ENCODE measurements around the gene CHTF18.
"Not testable (repeated sequence)": the region's sequence is repeated elsewhere in the genome, so short reads cannot be mapped to it uniquely, and the experiment has no call there.

CHTF18 gene

GRCh38 chr16:788399-789126, at the start of gene CHTF18:
TSS of gene CHTF18 (plus strand) at chr16:788620. CDS start at chr16:788685, 65 bp downstream.
- DNase-seq, result peak; percentile 96

DNA sequence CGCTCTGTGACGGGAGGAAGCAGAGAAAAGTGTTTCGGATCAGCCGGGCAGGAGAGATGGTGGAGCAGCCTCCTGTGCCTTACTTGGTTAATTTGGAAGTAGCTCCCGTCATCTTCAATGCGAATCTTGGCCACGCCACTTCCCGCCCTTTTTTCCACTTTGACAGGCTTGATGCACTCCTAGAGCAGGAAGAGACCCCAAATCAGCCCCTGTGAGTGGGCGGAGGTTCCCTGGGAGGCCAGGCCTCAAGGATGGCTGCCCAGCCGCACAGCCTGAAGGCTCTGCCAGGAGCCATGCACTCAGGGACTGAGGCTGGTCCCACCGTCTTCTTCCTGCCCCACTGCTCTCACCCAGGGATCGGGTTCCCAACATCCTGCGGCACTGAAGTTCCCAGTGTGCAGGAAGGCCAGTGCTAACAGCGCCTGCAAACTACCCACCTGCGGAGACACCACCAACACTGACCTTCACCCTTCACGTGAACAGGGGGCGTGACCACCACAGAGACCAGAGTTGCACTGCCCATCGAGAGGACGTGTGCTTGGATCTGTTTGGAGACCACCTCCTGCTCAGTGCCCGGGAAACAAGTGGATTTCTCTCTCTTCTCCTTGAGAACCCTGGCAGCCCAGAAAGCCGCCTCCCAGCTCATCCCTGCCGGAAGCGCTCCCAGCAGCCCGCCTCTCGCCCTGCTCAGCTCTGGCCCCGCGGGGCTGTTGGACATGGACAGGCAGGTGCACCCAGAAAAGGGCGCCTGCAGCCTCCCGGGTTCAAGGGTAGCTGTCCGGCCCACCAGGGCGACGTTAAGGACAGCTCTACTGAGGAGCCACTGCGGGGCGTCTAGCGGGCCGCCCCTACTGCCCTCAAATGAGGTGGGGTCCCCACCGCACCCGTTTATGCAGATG, 48.6 kb upstream of the CHTF18 start:
- DNase-seq, result no peak

GRCh38 chr16:740459-740763, 48.0 kb upstream of the CHTF18 start:
- DNase-seq, result no peak

DNA sequence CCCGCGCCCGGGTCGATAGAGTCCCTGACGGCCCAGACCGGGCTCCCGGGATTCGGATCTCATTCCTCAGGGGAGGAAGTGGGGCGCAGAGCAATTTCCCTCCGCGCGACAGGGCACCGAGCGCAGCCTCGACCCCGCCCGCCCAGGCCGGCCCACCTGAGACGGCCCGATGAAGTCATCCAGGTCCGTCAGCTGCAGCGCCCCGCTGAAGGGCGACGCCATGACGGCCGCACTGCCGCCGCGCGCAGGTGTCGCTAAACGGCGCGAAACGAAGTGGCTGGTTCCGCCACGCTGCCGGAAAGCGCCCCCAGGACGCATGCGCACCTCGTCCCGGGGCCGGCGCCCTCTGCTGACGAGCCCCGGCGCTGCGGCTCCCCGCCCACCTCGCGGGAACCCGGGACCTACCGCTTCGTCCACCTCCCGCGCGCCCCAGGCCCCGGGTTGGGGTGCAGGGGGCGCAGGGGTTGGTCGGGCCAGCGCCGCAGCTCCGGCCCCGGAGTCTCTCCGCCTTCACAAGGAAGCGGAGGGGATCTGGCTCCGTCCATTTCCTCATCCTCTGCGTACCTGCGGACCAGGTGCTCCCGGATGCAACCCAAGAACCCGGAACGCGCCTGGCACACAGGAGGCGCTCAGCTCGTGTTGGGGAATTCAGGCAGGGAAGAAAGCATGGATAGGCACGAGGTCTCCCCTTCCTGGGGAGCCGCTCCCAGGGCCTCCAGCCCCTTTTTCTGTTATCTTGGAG, 47.5 kb upstream of the CHTF18 start, which contains the start of gene CIAO3:
Gene CIAO3 (minus strand): TSS at position 234 of the 742 bp plus-strand sequence. CDS start 12 bp downstream, at position 222.
- DNase-seq, result peak; percentile 94

DNA sequence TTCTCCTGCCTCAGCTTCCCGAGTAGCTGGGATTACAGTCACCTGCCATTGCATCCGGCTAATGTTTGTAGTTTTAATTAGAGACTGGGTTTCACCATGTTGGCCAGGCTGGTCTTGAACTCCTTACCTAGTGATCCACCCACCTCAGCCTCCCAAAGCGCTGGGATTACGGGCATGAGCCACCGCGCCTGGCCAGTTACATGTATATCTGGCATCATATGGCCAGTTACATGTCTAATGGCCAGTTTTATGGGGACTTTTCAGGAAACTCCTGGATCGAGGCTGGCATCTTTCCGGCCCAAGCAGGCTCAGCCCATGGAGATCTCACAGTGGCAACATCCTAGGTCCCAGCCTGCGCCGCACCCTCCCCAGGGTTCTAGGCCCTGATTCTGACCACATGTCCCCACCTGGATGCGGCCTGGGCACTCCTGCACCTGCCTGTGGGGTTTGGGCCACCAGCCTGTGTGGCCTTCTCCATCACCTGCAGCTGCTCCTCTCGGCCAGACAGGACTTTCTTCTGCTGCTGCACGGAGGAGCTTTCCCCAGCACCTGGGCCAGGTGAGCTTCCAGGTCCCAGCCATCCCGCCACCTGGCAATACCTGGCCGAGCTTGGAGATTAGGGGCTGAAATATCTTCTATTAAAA, 46.3 kb upstream of the CHTF18 start:
- DNase-seq, result no peak

DNA sequence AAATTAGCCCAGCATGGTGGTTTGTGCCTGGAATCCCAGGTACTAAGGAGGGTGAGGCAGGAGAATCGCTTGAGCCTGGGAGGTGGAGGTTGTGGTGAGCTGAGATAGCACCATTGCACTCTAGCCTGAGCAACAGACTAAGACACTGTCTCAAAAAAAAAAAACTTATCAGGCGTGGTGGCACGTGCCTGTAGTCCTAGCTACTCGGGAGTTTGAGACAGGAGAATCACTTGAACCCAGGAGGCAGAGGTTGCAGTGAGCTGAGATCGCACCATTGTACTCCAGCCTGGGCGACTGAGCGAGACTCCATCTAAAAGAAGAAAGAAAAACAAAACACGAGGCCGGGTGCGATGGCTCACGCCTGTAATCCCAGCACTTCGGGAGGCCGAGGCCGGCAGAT, 45.5 kb upstream of the CHTF18 start:
- DNase-seq, result not testable (repeated sequence)

GRCh38 chr16:743794-744500, 44.5 kb upstream of the CHTF18 start:
- DNase-seq, result no peak

- peak; percentile 54 for DNase-seq
These were observed 42.7 kb upstream of the CHTF18 start for GRCh38 chr16:745739-746138.

GRCh38 chr16:746637-747036, 41.8 kb upstream of the CHTF18 start:
- no peak for DNase-seq

- no peak for DNase-seq
These were observed 40.3 kb upstream of the CHTF18 start for GRCh38 chr16:747978-748746.

- no peak for DNase-seq
These were observed 39.4 kb upstream of the CHTF18 start for GRCh38 chr16:749010-749409.

DNA sequence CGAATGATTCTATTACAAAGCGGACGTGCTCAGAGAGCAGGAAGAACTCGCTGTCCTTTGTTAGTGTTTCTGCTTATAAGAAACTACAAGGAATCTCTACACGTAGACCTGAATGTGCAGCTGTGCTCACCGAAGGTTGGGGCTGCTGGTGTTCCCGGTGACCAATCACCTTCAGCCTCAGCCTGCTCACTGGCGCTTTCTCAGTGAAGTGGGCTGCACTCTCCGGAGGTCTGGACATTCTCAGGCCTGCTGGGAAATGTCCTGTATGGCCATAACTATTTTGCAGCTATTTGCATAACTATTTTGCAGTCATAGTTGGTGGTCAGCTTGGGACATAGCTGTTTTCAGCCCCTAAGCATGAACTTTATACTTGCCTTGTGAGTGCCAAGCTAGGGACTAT, 37.9 kb upstream of the CHTF18 start:
- no peak for DNase-seq

DNA sequence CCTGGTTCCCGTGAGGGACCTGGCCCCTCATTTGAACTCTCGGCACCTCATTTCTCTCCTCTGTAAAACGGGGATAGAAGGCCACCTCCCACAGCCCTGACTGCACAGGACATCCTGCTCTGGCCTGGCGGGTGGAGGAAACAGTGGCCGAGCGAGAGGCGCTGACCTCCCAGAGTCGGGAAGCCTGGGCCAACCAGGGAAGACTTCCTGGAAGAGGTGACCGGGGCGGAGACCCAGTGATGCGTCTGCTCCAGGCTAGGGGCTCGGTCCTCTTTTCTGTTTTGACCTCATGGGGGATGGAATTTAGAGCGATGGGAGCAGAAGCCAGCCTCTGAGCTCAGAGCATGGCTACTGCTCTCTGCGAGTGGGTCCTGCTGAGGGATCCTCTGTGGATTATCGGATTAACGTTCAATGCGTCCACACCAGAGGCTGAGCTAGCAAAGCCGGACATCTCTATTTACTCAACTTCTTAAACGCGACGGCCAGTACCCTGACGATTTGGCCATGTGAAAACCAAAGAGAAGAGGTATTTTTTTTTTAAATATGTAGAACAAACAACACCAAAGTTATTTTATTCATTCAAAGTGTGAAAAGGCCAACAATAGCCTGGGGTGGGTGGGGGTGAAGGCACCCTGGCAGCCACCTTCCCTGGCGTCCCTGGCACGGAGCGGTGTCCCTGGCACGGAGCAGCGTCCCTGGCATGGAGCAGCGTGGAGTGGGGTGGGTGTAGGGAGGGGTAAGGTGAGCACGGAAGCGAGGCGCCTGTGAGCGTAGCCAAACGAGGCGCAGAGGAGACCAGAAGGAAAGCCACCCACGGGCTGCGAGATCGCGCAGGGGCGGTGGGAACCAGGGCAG, 37.0 kb upstream of the CHTF18 start:
- DNase-seq, result no peak

DNA sequence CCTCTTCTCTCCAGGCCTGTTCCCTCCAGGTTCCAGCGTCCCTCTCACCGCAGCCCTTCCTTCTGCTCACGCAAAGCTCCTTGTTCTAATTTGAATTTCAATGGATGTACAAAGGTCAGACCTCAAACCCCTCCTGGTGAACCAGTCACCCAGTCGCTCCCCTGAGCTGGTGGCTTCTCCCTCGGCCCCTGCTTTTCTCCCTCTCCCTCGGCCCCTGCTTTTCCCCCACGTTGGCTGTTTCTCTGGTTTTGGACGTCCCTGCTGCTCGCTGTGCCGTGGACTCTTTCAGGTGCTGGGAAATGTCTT, 36.5 kb upstream of the CHTF18 start:
- no peak for DNase-seq

DNA sequence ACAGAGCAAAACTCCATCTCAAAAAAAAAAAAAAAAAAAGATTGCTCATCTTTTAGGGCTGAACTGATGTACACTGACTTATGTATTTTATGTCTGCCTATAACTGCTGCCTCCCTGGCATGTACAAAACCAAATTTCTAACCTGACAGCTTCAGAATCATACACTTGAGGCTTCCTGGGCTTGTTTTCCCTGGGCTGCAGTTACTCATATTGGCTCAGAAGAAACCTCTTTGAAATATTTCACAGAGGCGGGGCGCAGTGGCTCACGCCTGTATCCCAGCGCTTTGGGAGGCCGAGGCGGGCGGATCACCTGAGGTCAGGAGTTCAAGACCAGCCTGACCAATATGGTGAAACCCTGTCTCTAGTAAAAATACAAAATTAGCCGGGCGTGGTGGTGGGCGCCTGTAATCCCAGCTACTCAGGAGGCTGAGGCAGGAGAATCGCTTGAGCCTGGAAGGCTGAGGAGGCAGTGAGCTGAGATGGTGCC, 34.3 kb upstream of the CHTF18 start:
- DNase-seq, result not testable (repeated sequence)

GRCh38 chr16:754656-755055, 33.8 kb upstream of the CHTF18 start:
- DNase-seq, result peak; percentile 49

DNA sequence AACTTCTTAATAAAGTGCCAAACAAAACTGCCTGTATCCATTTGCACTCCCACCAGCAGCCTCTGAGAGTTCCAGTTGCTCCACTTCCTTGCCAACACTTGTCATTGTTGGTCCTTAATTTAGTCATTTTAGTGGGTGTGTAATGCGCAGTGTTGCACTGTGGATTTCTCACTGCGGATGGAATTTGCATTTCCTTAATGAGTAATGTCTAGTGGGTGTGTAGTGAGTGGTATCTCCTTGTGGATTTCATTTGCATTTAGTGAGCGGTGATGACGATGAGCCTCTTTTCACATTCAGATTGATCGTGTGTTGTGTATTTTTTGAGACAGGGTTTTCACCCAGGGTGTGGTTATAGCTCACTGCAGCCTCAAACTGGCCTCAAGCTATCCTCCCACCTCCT, 32.0 kb upstream of the CHTF18 start:
- DNase-seq, result no peak

- no peak for DNase-seq
These were observed 29.1 kb upstream of the CHTF18 start for GRCh38 chr16:759110-759910.

GRCh38 chr16:760065-760464, 28.4 kb upstream of the CHTF18 start:
- no peak for DNase-seq

All from hematopoietic multipotent progenitor cell treated with erythropoietin and hydrocortisone succinate and interleukin-3 and kit ligand, for 4 days (in vitro differentiated cells).